ENCODE data around the gene EXO1. TPM values are rescaled to one million over a fixed set of nuclear protein-coding genes. Genes with fewer than 3 reads are reported as not detected.

Gene EXO1
- total RNA-seq, 1 experiment from 2014 or later = 32.9 TPM

GRCh38 chr1:241816008-241816407 lies 32.0 kb upstream of the EXO1 start (continued):
- TF ChIP-seq ZNF274 (IDR thresholded peaks at IDR 0.05; ENCODE audit: low read depth, low read length) (no peak), TCF7L2 (IDR thresholded peaks at IDR 0.05; ENCODE audit: borderline replicate concordance, extremely low read depth, insufficient read depth, insufficient read length) (no peak)

DNA sequence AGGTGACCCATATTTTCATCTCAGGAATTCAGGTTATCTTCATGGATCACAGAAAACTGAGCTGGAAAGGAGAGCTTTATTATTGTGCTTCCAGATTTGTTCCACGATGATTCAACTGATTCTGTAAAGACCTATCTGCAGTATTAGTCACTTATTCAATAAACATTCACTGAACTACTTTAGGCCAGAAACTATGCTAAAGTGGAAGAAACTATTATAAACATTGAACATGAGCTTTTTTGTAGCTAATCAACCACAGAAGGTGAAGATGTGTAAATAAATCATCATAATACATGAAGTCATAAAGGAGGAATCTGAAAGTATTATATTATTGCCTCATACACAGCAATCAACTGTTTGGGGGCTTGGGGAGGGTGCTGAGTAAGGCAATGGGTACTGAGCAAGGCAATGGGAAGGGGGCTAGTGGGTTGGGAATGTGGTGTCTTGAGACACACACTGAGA lies 30.6 kb upstream of the EXO1 start:
- intact Hi-C loops (cut with micrococcal nuclease) = no loop called here
- H4K20me1 ChIP-seq (ENCODE audit: insufficient read depth) = no peaks in the 10 kb centered on the region
- H3K4me2 ChIP-seq (ENCODE audit: low read length) = no peak overlapping the region
- H3K4me1 ChIP-seq (ENCODE audit: control insufficient read depth in 1 of 2, insufficient read depth in 2 of 2, low read length in 2 of 2) = no peaks in the 10 kb centered on the region
- no peaks in the 10 kb centered on the region for H3K79me2 ChIP-seq (ENCODE audit: insufficient read depth, low read length)
- ATAC-seq = no peak
- ChIA-PET CTCF (no interaction called here), POLR2A (no interaction called here), RAD21 (ENCODE audit: low non-redundant PET in 1 of 2, low total read pairs in 2 of 2, uncharacterized antibody in 2 of 2, unreplicated experiment in 2 of 2) (no interaction called here)
- H3K9me3 ChIP-seq (ENCODE audit: control insufficient read depth in 1 of 2, insufficient read depth in 1 of 2, low read depth in 1 of 2, low read length in 2 of 2) = no peaks in the 10 kb centered on the region
- no peak for DNase-seq (ENCODE audit: low read depth, low spot score)
- BruUV-seq (replicated peaks) = no TSS peak
- no peaks in the 10 kb centered on the region for H3K27me3 ChIP-seq (ENCODE audit: insufficient read depth, low read length)
- H3K9me2 ChIP-seq (ENCODE audit: insufficient read depth) = no peaks in the 10 kb centered on the region
- no peak for TF ChIP-seq JUND (IDR thresholded peaks at IDR 0.05)
- no peak for TF ChIP-seq REST (IDR thresholded peaks at IDR 0.05; ENCODE audit: low read depth)
- no peak for TF ChIP-seq CTCF (IDR thresholded peaks at IDR 0.05 in 2 of 3, conservative IDR thresholded peaks at IDR 0.05 in 1 of 3; ENCODE audit: borderline replicate concordance in 1 of 3, insufficient read depth in 1 of 3, low read depth in 2 of 3, low read length in 2 of 3)
- TF ChIP-seq ZBTB33 (IDR thresholded peaks at IDR 0.05; ENCODE audit: extremely low read depth, insufficient replicate concordance, low read length) = no peak
- no peak for TF ChIP-seq ZNF274 (IDR thresholded peaks at IDR 0.05; ENCODE audit: low read depth, low read length)
- no peak overlapping the region for H2AFZ ChIP-seq (ENCODE audit: low read depth, low read length, poor library complexity, severe bottlenecking)
- H3K27ac ChIP-seq (ENCODE audit: low read depth, low read length) = no peak overlapping the region
- H3K4me3 ChIP-seq (replicated peaks in 1 of 2; ENCODE audit: low read depth in 1 of 2, low read length in 2 of 2) = no peak overlapping the region
- H3K9ac ChIP-seq (ENCODE audit: low read length) = no peak overlapping the region
- no peaks in the 10 kb centered on the region for H3K36me3 ChIP-seq (ENCODE audit: control insufficient read depth in 1 of 2, insufficient read depth in 2 of 2, low read length in 2 of 2)

All from HCT116 (cell line).